Ectodermal cell (in vitro differentiated cells): ENCODE measurements around the gene MAGEB1.

Experiments
- H3K27ac ChIP-seq: 2 replicates; pipeline ENCODE4 v1.7.0; 2013; ENCODE audit warnings: mild to moderate bottlenecking, low read depth, low read length; ENCODE audit not compliant: insufficient read depth, poor library complexity, severe bottlenecking
- H3K27me3 ChIP-seq: 2 replicates; pipeline ENCODE4 v1.7.0; 2013; ENCODE audit warnings: mild to moderate bottlenecking, low read length; ENCODE audit not compliant: insufficient read depth, control insufficient read depth, poor library complexity, severe bottlenecking
- H3K36me3 ChIP-seq: one replicate; pipeline ENCODE4 v1.7.0; 2013; ENCODE audit warnings: low read length; ENCODE audit not compliant: control insufficient read depth, insufficient read depth
- H3K4me1 ChIP-seq: one replicate; pipeline ENCODE4 v1.7.0; 2013; ENCODE audit warnings: low read length; ENCODE audit not compliant: control insufficient read depth, insufficient read depth
- H3K4me3 ChIP-seq: 2 replicates; pipeline ENCODE4 v1.7.0; 2013; ENCODE audit warnings: low read depth, low read length, control low read depth; ENCODE audit not compliant: insufficient read depth
- H3K9me3 ChIP-seq: 2 replicates; pipeline ENCODE4 v1.7.0; 2013; ENCODE audit warnings: mild to moderate bottlenecking, low read length, moderate library complexity; ENCODE audit not compliant: control insufficient read depth
- WGBS, 2 experiments: methylation state at CpG; one replicate each; pipeline ENCODE4 v1.1.7; 2013; ENCODE audit warnings: missing lambda C conversion rate in 2 of 2; 5-methylcytosine and 5-hydroxymethylcytosine counted together

MAGEB1 gene

GRCh38 chrX:30282527-30282926 is 35.6 kb downstream of the MAGEB1 start:
- Histone ChIP-seq H3K36me3 (no peaks in the 10 kb centered on the region), H3K27me3 (no peaks in the 10 kb centered on the region), H3K4me3 (no peak overlapping the region), H3K9me3 (no peaks in the 10 kb centered on the region), H3K4me1 (no peaks in the 10 kb centered on the region), H3K27ac (no peak overlapping the region)

GRCh38 chrX:30283456-30284200 is 36.7 kb downstream of the MAGEB1 start:
- H3K36me3 ChIP-seq: no peaks in the 10 kb centered on the region
- no peaks in the 10 kb centered on the region for H3K27me3 ChIP-seq
- H3K9me3 ChIP-seq: no peaks in the 10 kb centered on the region
- no peaks in the 10 kb centered on the region for H3K4me1 ChIP-seq
- WGBS, 2 experiments: 89% methylated on average over 2 to 3 of the region's 3 CpGs
- H3K4me3 ChIP-seq: no peak overlapping the region
- H3K27ac ChIP-seq: no peak overlapping the region

GRCh38 chrX:30296408-30297254 is 49.7 kb downstream of the MAGEB1 start:
- H3K4me1 ChIP-seq: no peaks in the 10 kb centered on the region
- 93 to 98% methylated on average over 2 of the region's 5 CpGs for whole genome bisulfite sequencing, 2 experiments
- no peaks in the 10 kb centered on the region for H3K36me3 ChIP-seq

GRCh38 chrX:30301208-30301607 is 54.3 kb downstream of the MAGEB1 start:
- no peak overlapping the region for H3K4me3 ChIP-seq
- no peaks in the 10 kb centered on the region for H3K27me3 ChIP-seq
- no peaks in the 10 kb centered on the region for H3K36me3 ChIP-seq
- H3K4me1 ChIP-seq: peaks cover 10% of the 10 kb centered on the region
- no peaks in the 10 kb centered on the region for H3K9me3 ChIP-seq
- H3K27ac ChIP-seq: no peak overlapping the region

More at GRCh38 chrX:30296408-30297254, 49.7 kb downstream of the MAGEB1 start:
- Histone ChIP-seq H3K4me3 (no peak overlapping the region), H3K27ac (no peak overlapping the region), H3K9me3 (no peaks in the 10 kb centered on the region), H3K27me3 (no peaks in the 10 kb centered on the region)
